Fibroblast of skin of left quadriceps (primary cell): ENCODE measurements around the gene TNFRSF9.

Experiments
- DNase-seq, 2 experiments: peaks; one replicate each; pipeline ENCODE4 v3.0.0-alpha.2; 2013; ENCODE audit warnings: low read depth in 2 of 2

The TNFRSF9 gene

DNA sequence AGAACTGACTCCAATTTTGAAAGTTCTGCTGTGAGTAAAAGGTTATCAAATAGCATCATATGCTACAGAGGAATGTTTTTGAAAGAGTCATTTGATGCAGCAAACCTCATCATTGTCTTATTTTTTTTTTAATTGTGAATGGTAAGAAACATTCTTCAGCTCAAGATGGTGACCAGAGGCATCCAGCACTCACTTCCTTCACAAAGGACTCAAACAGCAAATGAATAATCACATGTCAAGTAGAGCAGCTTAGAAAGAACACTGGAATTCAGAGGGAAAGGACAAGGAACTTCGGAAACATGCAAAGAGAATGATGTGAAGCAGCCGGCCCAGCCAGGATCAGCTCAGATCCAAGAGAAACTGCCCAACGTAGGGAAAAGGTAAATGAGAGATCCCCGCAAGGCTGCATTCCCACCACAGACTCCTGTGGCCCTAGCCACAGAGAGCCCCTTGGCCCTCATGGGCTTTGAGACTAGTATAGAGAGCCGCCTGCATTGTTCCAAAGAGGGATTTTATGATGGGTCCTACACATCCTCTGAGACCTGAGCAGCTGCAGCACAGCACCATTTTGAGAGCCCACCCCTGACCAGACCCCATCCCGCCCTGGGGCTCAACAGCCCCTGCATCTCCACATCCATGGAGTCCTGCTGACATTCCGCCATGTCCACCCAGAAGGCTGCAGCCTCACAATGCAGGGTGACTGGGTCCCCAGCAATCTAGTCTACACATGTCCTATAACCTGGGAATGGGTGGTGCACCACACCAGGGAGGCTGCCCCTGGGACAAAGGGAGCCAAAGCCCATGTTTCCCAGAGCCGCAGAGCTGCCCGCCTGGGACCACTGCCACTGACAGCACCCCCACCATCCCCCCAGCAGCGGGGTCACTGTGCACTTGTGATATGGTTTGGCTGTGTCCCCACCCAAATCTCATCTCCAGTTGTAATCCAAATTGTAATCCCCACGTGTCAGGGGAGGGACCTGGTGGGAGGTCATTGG lies 66.5 kb downstream of the TNFRSF9 start:
- no peak for DNase-seq

DNA sequence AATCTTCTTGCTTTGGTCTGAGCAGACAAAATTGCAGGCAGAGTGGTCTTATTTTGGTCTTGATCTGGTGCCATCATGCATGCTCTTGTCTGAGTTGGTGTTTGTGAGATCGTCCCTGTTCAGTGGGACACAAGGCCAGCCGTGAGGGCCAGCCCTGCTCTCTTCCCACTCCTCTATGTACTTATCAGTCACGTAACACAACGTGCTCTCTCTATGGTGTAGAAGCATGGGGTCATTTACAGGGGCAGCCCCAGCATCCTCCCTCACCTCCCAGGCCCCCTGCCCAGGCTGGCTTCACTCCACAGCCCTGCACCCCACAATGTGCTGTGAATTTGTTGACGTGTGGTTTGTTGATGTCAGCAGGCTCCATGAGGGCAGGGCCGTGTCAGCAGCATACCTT lies 69.5 kb downstream of the TNFRSF9 start:
- DNase-seq, result no peak

DNA sequence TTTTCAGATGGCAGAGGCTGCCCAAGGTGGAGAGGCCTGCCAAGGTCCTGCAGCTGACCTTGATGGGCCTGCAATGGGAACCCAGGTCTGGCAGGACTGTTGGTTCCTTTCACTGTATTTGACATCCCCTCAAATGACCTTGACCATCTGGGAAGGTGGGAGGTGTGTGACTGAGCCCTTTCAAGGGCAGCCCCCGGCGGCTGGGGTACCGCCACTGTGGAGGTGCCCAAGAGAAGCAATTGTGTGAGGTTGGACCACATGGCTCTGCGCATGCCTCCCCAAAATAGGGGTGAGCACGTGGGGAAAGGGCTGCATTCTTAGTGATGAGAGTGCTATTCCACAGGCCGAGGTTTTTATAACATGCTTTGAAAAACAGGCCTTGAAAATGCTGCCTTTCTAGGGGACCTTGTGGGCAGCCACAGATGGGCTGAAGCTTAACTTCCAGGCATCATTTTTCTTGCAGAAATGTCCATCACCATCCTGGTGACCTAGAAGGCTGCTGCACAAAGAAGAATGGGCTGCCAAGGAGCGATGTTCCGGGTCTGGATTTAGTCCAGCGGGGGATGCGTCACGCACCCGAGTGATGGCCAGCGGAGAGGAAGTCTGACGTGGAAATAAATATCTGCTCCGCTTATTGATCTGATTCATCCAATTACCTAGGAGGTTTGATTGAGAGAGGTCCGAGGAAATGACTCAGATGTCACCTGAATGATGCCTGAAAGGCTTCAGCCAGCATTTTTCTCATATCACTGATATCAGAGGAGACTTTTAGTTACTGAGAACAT lies 71.3 kb downstream of the TNFRSF9 start:
- no peak for DNase-seq

DNA sequence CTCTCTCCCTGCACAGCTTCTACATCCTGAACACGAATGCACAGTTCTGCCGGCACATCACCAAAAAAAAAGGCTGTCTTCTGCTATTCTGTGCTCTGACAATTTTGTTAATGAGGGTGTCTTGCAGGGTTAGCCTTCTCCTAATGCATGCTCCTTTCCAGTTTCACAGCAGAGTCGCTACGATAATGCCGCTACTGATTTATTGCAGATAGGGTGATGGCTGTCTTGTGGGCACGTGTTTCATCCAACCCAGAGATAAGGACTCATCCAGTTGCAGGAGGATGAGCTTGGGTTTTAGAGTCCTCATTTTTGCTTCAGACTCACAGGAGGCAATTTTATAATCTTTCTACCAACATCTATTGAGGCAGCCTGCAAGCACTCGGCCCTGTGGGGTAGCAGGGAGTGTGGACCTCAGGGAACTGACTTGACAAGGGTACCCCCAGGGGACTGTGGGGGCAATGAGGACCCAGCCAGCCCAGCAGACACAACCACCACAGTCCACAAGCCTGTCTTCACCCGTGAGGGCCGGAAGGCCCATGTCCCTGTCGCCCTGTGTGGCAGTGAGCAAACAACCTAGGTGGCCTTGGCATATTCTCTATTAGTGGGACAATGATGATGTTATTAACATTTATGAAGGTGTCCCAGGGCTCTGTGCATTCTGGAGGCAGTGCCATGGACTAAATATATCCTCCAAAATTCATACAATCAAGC lies 72.4 kb downstream of the TNFRSF9 start:
- DNase-seq, result no peak

DNA sequence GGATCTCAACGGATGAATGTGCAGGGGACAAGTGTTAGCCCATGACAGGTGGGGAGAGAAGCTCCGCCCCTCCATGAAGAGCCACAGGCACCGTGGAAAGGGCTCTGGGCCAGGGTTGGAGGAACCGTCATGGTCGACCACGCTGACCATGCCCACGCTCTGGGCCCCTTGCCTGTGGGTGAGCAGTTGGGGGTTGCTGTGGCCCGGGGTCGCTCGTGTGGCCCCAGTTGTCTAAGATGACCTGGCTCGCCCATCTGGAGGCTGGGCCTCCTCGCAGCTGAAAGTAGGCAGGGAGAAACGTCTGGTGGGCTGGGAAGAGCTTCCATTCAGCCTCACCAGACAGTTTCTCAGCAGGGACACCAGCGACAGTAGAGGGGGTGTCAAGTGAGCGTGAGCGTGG lies 74.7 kb downstream of the TNFRSF9 start:
- DNase-seq, result no peak
